MM.1S (cell line): ENCODE data around the gene DCTN3.

Source experiments
- CTCF ChIP-seq: fragments of 300-600 bp; sonication (generic); IDR thresholded peaks from 2 replicates; pipeline ENCODE4 v1.5.1; 2016; ENCODE audit warnings: antibody characterized with exemption, low read length, mixed read lengths
- EZH2 ChIP-seq: fragments of 300-600 bp; sonication (generic); optimal IDR thresholded peaks from 2 replicates; pipeline ENCODE3; 2017; ENCODE audit warnings: low read depth, mild to moderate bottlenecking, antibody characterized with exemption, low read length, mixed read lengths

- TF ChIP-seq CTCF (no peak), EZH2 (no peak)
Observed at GRCh38 chr9:34592895-34593601, 27.2 kb downstream of the DCTN3 start.
